CD4-positive, alpha-beta T cell (primary cell): Measurements from ENCODE around the gene MTMR8. TPM values are rescaled to one million over a fixed set of nuclear protein-coding genes. Genes with fewer than 3 reads are reported as not detected.

Source experiments
- ATAC-seq: fragments of 200-7000 bp; cut with Tn5 transposase; one replicate; pipeline ENCODE4 v1.10.0; 2022; ENCODE audit warnings: mild to moderate bottlenecking; ENCODE audit not compliant: poor library complexity
- CTCF ChIA-PET: fragments of 350-600 bp; sonication (Branson Sonifier 250); formaldehyde crosslinking; loops from one replicate; lab custom pipeline; 2021; ENCODE audit warnings: antibody characterized with exemption, inconsistent platforms; lab: Charles Lee
- POLR2A ChIA-PET: fragments of 350-600 bp; sonication (Branson Sonifier 250); formaldehyde crosslinking; loops from one replicate; lab custom pipeline; 2021; ENCODE audit warnings: antibody characterized with exemption, inconsistent platforms; lab: Charles Lee
- DNase-seq, 14 experiments: peaks; one replicate each; pipeline ENCODE4 v3.0.0-alpha.2; 2013 to 2020; ENCODE audit warnings: mixed read lengths in 2 of 14
- H3K27ac ChIP-seq, 2 donors: one replicate each; pipeline versions ENCODE4 v1.5.1 to v1.7.0; 2013; ENCODE audit warnings: low read length in 2 of 2, low read depth in 1 of 2, mild to moderate bottlenecking in 1 of 2
- H3K27me3 ChIP-seq, 2 experiments: 1 replicate in 1 of 2; 2 replicates in 1 of 2; pipeline versions ENCODE4 v1.6.1 to v1.7.0; 2013; ENCODE audit warnings: low read length in 2 of 2, control low read depth in 1 of 2, mild to moderate bottlenecking in 1 of 2, moderate library complexity in 1 of 2; ENCODE audit not compliant: insufficient read depth in 2 of 2, control insufficient read depth in 1 of 2
- H3K36me3 ChIP-seq: one replicate; pipeline ENCODE4 v1.6.1; 2013; ENCODE audit warnings: low read length, control low read depth; ENCODE audit not compliant: insufficient read depth
- H3K4me1 ChIP-seq: one replicate; pipeline ENCODE4 v1.6.1; 2013; ENCODE audit warnings: low read length, control low read depth; ENCODE audit not compliant: insufficient read depth
- H3K4me3 ChIP-seq: one replicate; pipeline ENCODE4 v1.5.1; 2013; ENCODE audit warnings: mild to moderate bottlenecking, low read length, moderate library complexity
- H3K9me3 ChIP-seq, 2 experiments: 1 replicate in 1 of 2; 2 replicates in 1 of 2; pipeline versions ENCODE4 v1.6.1 to v1.7.0; 2013; ENCODE audit warnings: low read length in 2 of 2, mild to moderate bottlenecking in 2 of 2, control low read depth in 1 of 2, moderate library complexity in 1 of 2; ENCODE audit not compliant: control insufficient read depth in 1 of 2, insufficient read depth in 1 of 2
- H3K27ac Mint-ChIP-seq: one replicate; pipeline ENCODE4 v1.8.0; 2020; ENCODE audit warnings: mixed read lengths
- H3K27me3 Mint-ChIP-seq: one replicate; pipeline ENCODE4 v1.8.0; 2021; ENCODE audit warnings: mixed read lengths
- H3K36me3 Mint-ChIP-seq: one replicate; pipeline ENCODE4 v1.8.0; 2021; ENCODE audit warnings: low read depth, mixed read lengths
- H3K4me1 Mint-ChIP-seq: one replicate; pipeline ENCODE4 v1.8.0; 2021; ENCODE audit warnings: low read depth, mixed read lengths
- H3K4me3 Mint-ChIP-seq: one replicate; pipeline ENCODE4 v1.8.0; 2020; ENCODE audit warnings: mild to moderate bottlenecking, mixed read lengths
- H3K9me3 Mint-ChIP-seq: one replicate; pipeline ENCODE4 v1.8.0; 2020; ENCODE audit warnings: mixed read lengths
- intact Hi-C, 2 experiments: fragments of 100-400 bp; cut with DNase I in 1 of 2; cut with micrococcal nuclease in 1 of 2; formaldehyde crosslinking; loops; one replicate each; pipeline versions ENCODE4 v1.15.1 to v1.9.0; 2023 to 2025; cut with DNase I, micrococcal nuclease
- total RNA-seq, 174 experiments: library from RNA in 2 of 174; stranded (reverse) in 2 of 174; gene quantifications; one replicate each; pipeline ENCODE4 v1.2.3 and lab custom pipeline; 2021 to 2026
- TF ChIP-seq, protein P1 (sequence below): fragments of 200-600 bp; IDR thresholded peaks from one replicate; pipeline ENCODE4 v1.8.0; 2022; ENCODE audit warnings: antibody characterized with exemption, mild to moderate bottlenecking

MTMR8 gene
- total RNA-seq, 2 experiments from 2014 or later = 2.3 to 3.1 TPM

- H3K36me3 ChIP-seq = peaks cover 15% of the 10 kb centered on the region
- intact Hi-C loops = no loop called here
- no peak overlapping the region for H3K27ac ChIP-seq
- TF ChIP-seq, protein P1, sequence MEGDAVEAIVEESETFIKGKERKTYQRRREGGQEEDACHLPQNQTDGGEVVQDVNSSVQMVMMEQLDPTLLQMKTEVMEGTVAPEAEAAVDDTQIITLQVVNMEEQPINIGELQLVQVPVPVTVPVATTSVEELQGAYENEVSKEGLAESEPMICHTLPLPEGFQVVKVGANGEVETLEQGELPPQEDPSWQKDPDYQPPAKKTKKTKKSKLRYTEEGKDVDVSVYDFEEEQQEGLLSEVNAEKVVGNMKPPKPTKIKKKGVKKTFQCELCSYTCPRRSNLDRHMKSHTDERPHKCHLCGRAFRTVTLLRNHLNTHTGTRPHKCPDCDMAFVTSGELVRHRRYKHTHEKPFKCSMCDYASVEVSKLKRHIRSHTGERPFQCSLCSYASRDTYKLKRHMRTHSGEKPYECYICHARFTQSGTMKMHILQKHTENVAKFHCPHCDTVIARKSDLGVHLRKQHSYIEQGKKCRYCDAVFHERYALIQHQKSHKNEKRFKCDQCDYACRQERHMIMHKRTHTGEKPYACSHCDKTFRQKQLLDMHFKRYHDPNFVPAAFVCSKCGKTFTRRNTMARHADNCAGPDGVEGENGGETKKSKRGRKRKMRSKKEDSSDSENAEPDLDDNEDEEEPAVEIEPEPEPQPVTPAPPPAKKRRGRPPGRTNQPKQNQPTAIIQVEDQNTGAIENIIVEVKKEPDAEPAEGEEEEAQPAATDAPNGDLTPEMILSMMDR = no peak
- Mint-ChIP-seq H3K36me3 (peaks cover 80% of the 10 kb centered on the region), H3K4me3 (no peak overlapping the region), H3K4me1 (no peaks in the 10 kb centered on the region), H3K27me3 (no peaks in the 10 kb centered on the region), H3K9me3 (no peaks in the 10 kb centered on the region), H3K27ac (no peak overlapping the region)
- POLR2A ChIA-PET = no interaction called here
- no peaks in the 10 kb centered on the region for H3K27me3 ChIP-seq
- DNase-seq (no peak), ATAC-seq (no peak)
- H3K4me3 ChIP-seq = no peak overlapping the region
- CTCF ChIA-PET = interaction anchor here (1.0 kb wide), 1 partner anchor 9 kb away, joined by 5 read pairs; no protein-coding TSS in a partner anchor
- H3K9me3 ChIP-seq = no peaks in the 10 kb centered on the region
- H3K4me1 ChIP-seq = no peaks in the 10 kb centered on the region
These were observed 44.7 kb downstream of the MTMR8 start for GRCh38 chrX:64350521-64350920.

DNA sequence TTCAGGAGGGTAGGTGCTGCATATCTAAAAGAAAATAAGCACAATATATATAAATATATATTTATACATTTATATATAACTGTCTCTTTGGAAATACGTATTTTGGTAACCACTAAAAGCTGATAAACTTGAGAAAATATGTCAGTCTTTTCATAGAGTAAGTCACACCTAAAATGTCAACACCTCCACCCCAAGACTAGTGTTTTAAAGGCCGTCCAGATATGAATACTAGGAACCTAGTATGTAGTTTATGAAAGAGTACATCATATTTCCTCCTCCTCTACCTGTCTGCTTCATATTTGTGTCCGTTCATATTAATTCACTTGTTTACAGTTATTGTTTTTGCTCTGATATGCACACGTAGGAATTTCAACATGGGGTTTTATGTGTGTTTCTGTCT is 45.2 kb downstream of the MTMR8 start:
- Histone ChIP-seq H3K27ac (no peak overlapping the region), H3K9me3 (no peaks in the 10 kb centered on the region), H3K4me1 (no peaks in the 10 kb centered on the region), H3K27me3 (no peaks in the 10 kb centered on the region), H3K4me3 (no peak overlapping the region), H3K36me3 (peaks cover 12% of the 10 kb centered on the region)
- Mint-ChIP-seq H3K4me1 (no peaks in the 10 kb centered on the region), H3K4me3 (no peak overlapping the region), H3K9me3 (no peaks in the 10 kb centered on the region), H3K27me3 (no peaks in the 10 kb centered on the region), H3K36me3 (peaks cover 76% of the 10 kb centered on the region), H3K27ac (no peak overlapping the region)
- intact Hi-C loops = no loop called here
- TF ChIP-seq, protein P1 = no peak
- ATAC-seq (no peak), DNase-seq (no peak)
- POLR2A ChIA-PET = no interaction called here
- CTCF ChIA-PET = interaction anchor here (0.9 to 1.0 kb wide), 2 partner anchors 9 kb away, joined by 3 to 5 read pairs; no protein-coding TSS in a partner anchor

- Histone ChIP-seq H3K27ac (no peak overlapping the region), H3K27me3 (no peaks in the 10 kb centered on the region), H3K4me1 (no peaks in the 10 kb centered on the region), H3K9me3 (no peaks in the 10 kb centered on the region), H3K36me3 (peaks cover 13% of the 10 kb centered on the region), H3K4me3 (no peak overlapping the region)
- Mint-ChIP-seq H3K27ac (no peak overlapping the region), H3K4me3 (no peak overlapping the region), H3K36me3 (peaks cover 46% of the 10 kb centered on the region), H3K27me3 (no peaks in the 10 kb centered on the region), H3K9me3 (no peaks in the 10 kb centered on the region), H3K4me1 (no peaks in the 10 kb centered on the region)
- DNase-seq (no peak), ATAC-seq (no peak)
- ChIA-PET POLR2A (no interaction called here), CTCF (no interaction called here)
- intact Hi-C loops = no loop called here
- TF ChIP-seq, protein P1 = no peak
These were observed 52.4 kb downstream of the MTMR8 start for GRCh38 chrX:64342811-64343210.
